WTC11 (cell line): ENCODE measurements around the gene WWOX. TPM values are rescaled to one million over a fixed set of nuclear protein-coding genes. Genes with fewer than 3 reads are reported as not detected.

ENCODE experiments used
- ATAC-seq: fragments of 200-7000 bp; cut with Tn5 transposase; 2 replicates; pipeline ENCODE4 v1.10.0; 2021; ENCODE audit warnings: mild to moderate bottlenecking, moderate library complexity
- CTCF ChIA-PET: fragments of 300-600 bp; sonication (Branson Sonifier 250); formaldehyde crosslinking; loops from one replicate; lab custom pipeline; 2021; ENCODE audit warnings: antibody characterized with exemption; lab: Charles Lee
- POLR2A ChIA-PET: fragments of 350-600 bp; sonication (Branson Sonifier 250); formaldehyde crosslinking; loops from one replicate; lab custom pipeline; 2021; ENCODE audit warnings: antibody characterized with exemption; lab: Charles Lee
- DNase-seq: peaks from one replicate; pipeline ENCODE4 v3.0.0; 2021; ENCODE audit warnings: low spot score
- H3K27ac Mint-ChIP-seq: 2 replicates; pipeline ENCODE4 v1.8.0; 2021; ENCODE audit warnings: mixed read lengths
- H3K27me3 Mint-ChIP-seq: 2 replicates; pipeline ENCODE4 v1.8.0; 2021; ENCODE audit warnings: low read depth, mild to moderate bottlenecking, moderate library complexity, mixed read lengths
- H3K36me3 Mint-ChIP-seq: 2 replicates; pipeline ENCODE4 v1.8.0; 2021; ENCODE audit warnings: mixed read lengths
- H3K4me1 Mint-ChIP-seq: 2 replicates; pipeline ENCODE4 v1.8.0; 2022; ENCODE audit warnings: mixed read lengths
- H3K4me3 Mint-ChIP-seq: 2 replicates; pipeline ENCODE4 v1.8.0; 2021; ENCODE audit warnings: mild to moderate bottlenecking, moderate library complexity, mixed read lengths
- H3K9me3 Mint-ChIP-seq: 2 replicates; pipeline ENCODE4 v1.8.0; 2021; ENCODE audit warnings: mixed read lengths
- ATF3 ChIP-seq: sonication (generic); formaldehyde crosslinking; conservative IDR thresholded peaks from 2 replicates; pipeline ENCODE4 v1.8.1; 2022; ENCODE audit warnings: mild to moderate bottlenecking, missing genetic modification reagents
- CREB1 ChIP-seq: sonication (generic); formaldehyde crosslinking; IDR thresholded peaks from 2 replicates; pipeline ENCODE4 v1.8.0; 2023; ENCODE audit warnings: mild to moderate bottlenecking, missing genetic modification reagents
- ESRRA ChIP-seq: sonication (generic); formaldehyde crosslinking; IDR thresholded peaks from 2 replicates; pipeline ENCODE4 v1.8.1; 2022; ENCODE audit warnings: mild to moderate bottlenecking, missing genetic modification reagents, borderline replicate concordance
- FOXJ3 ChIP-seq: sonication (generic); formaldehyde crosslinking; IDR thresholded peaks from 2 replicates; pipeline ENCODE4 v1.9.0; 2021; ENCODE audit warnings: missing genetic modification reagents, mild to moderate bottlenecking, borderline replicate concordance
- FOXK1 ChIP-seq: sonication (generic); formaldehyde crosslinking; IDR thresholded peaks from 2 replicates; pipeline ENCODE4 v1.8.0; 2022; ENCODE audit warnings: mild to moderate bottlenecking, moderate library complexity, missing genetic modification reagents
- MXD4 ChIP-seq: fragments of 250-450 bp; sonication (Bioruptor Pico); IDR thresholded peaks from 2 replicates; pipeline ENCODE4 v1.8.0; 2021; ENCODE audit warnings: mild to moderate bottlenecking, moderate library complexity, borderline replicate concordance
- NR3C1 ChIP-seq: sonication (generic); formaldehyde crosslinking; conservative IDR thresholded peaks from 2 replicates; pipeline ENCODE4 v1.8.1; 2023; ENCODE audit warnings: low read depth, mild to moderate bottlenecking, missing genetic modification reagents
- SMAD3 ChIP-seq: sonication (generic); formaldehyde crosslinking; IDR thresholded peaks from 2 replicates; pipeline ENCODE4 v1.8.0; 2022; ENCODE audit warnings: missing genetic modification reagents, mild to moderate bottlenecking, borderline replicate concordance
- ZBTB21 ChIP-seq: sonication (generic); formaldehyde crosslinking; IDR thresholded peaks from 2 replicates; pipeline ENCODE4 v1.8.1; 2023; ENCODE audit warnings: mild to moderate bottlenecking, missing genetic modification reagents, borderline replicate concordance
- ZMAT4 ChIP-seq: fragments of 250-450 bp; sonication (Bioruptor Pico); IDR thresholded peaks from 2 replicates; pipeline ENCODE4 v1.9.0; 2021; ENCODE audit warnings: mild to moderate bottlenecking
- ZNF219 ChIP-seq: sonication (generic); formaldehyde crosslinking; IDR thresholded peaks from 2 replicates; pipeline ENCODE4 v1.8.0; 2023; ENCODE audit warnings: missing genetic modification reagents, mild to moderate bottlenecking, borderline replicate concordance
- ZNF396 ChIP-seq: fragments of 250-450 bp; sonication (Bioruptor Pico); IDR thresholded peaks from 2 replicates; pipeline ENCODE4 v1.8.0; 2021; ENCODE audit warnings: mild to moderate bottlenecking, moderate library complexity, borderline replicate concordance
- ZNF416 ChIP-seq: fragments of 250-450 bp; sonication (Bioruptor Pico); IDR thresholded peaks from 2 replicates; pipeline ENCODE4 v1.9.0; 2021; ENCODE audit warnings: mild to moderate bottlenecking, inconsistent platforms
- ZNF423 ChIP-seq: fragments of 250-450 bp; sonication (Bioruptor Pico); IDR thresholded peaks from 2 replicates; pipeline ENCODE4 v2.1.2; 2022; ENCODE audit warnings: mild to moderate bottlenecking, moderate library complexity
- ZNF671 ChIP-seq: fragments of 250-450 bp; sonication (Bioruptor Pico); IDR thresholded peaks from 2 replicates; pipeline ENCODE4 v1.8.0; 2021; ENCODE audit warnings: mild to moderate bottlenecking
- total RNA-seq: library from RNA; stranded (reverse); gene quantifications from 3 replicates; pipeline ENCODE4 v1.2.3, GENCODE V29; 2021
- TF ChIP-seq, protein P1 (sequence below): fragments of 250-450 bp; sonication (Bioruptor Pico); IDR thresholded peaks from 2 replicates; pipeline ENCODE4 v1.9.0; 2021; ENCODE audit warnings: mild to moderate bottlenecking
- TF ChIP-seq, protein P2 (sequence below): sonication (generic); formaldehyde crosslinking; IDR thresholded peaks from 2 replicates; pipeline ENCODE4 v1.8.1; 2022; ENCODE audit warnings: missing genetic modification reagents, borderline replicate concordance
- TF ChIP-seq, protein P3 (sequence below): sonication (generic); formaldehyde crosslinking; IDR thresholded peaks from 2 replicates; pipeline ENCODE4 v1.8.1; 2022; ENCODE audit warnings: mild to moderate bottlenecking, moderate library complexity, missing genetic modification reagents

Gene WWOX
- total RNA-seq, 1 experiment from 2014 or later = 15.7 TPM

DNA sequence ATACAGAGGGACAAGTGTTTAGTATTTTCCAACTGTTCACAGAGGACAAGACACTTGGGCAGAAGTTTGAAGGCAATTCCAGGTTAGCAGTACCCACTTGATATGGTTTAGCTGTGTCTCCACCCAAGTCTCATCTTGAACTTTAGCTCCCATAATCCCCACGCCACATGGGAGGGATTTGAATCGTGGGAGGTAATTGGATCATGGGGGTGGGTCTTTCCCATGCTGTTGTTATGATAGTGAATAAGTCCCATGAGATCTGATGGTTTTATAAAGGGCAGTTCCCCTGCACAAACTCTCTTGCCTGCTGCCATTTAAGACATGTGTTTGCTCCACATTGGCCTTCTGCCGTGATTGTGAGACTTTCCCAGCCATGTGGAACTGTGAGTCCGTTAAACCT is 832.2 kb downstream of the WWOX start (continued):
- TF ChIP-seq, protein P1, sequence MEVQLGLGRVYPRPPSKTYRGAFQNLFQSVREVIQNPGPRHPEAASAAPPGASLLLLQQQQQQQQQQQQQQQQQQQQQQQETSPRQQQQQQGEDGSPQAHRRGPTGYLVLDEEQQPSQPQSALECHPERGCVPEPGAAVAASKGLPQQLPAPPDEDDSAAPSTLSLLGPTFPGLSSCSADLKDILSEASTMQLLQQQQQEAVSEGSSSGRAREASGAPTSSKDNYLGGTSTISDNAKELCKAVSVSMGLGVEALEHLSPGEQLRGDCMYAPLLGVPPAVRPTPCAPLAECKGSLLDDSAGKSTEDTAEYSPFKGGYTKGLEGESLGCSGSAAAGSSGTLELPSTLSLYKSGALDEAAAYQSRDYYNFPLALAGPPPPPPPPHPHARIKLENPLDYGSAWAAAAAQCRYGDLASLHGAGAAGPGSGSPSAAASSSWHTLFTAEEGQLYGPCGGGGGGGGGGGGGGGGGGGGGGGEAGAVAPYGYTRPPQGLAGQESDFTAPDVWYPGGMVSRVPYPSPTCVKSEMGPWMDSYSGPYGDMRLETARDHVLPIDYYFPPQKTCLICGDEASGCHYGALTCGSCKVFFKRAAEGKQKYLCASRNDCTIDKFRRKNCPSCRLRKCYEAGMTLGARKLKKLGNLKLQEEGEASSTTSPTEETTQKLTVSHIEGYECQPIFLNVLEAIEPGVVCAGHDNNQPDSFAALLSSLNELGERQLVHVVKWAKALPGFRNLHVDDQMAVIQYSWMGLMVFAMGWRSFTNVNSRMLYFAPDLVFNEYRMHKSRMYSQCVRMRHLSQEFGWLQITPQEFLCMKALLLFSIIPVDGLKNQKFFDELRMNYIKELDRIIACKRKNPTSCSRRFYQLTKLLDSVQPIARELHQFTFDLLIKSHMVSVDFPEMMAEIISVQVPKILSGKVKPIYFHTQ = no peak
- no peak for TF ChIP-seq FOXJ3 (CRISPR knock-in tag)

GRCh38 chr16:78932355-78932943 is 833.0 kb downstream of the WWOX start:
- Mint-ChIP-seq H3K36me3 (no peaks in the 10 kb centered on the region), H3K9me3 (no peaks in the 10 kb centered on the region), H3K27ac (no peak overlapping the region; the same call in 1 of the 2 replicates), H3K27me3 (no peaks in the 10 kb centered on the region), H3K4me1 (peaks cover 3% of the 10 kb centered on the region; the same call in 1 of the 2 replicates), H3K4me3 (no peak overlapping the region)
- ChIA-PET CTCF (no interaction called here), POLR2A (no interaction called here)
- TF ChIP-seq ZBTB21 (CRISPR knock-in tag) (no peak), ZNF423 (CRISPR knock-in tag) (no peak), FOXK1 (CRISPR knock-in tag) (no peak), ZNF396 (CRISPR knock-in tag) (no peak), SMAD3 (CRISPR knock-in tag) (no peak), ESRRA (CRISPR knock-in tag) (no peak), ZNF671 (CRISPR knock-in tag) (no peak), ATF3 (CRISPR knock-in tag) (no peak), MXD4 (CRISPR knock-in tag) (no peak), NR3C1 (CRISPR knock-in tag) (no peak), ZNF416 (no peak), ZMAT4 (CRISPR knock-in tag) (no peak), ZNF219 (CRISPR knock-in tag) (no peak), CREB1 (no peak)
- TF ChIP-seq, protein P2, sequence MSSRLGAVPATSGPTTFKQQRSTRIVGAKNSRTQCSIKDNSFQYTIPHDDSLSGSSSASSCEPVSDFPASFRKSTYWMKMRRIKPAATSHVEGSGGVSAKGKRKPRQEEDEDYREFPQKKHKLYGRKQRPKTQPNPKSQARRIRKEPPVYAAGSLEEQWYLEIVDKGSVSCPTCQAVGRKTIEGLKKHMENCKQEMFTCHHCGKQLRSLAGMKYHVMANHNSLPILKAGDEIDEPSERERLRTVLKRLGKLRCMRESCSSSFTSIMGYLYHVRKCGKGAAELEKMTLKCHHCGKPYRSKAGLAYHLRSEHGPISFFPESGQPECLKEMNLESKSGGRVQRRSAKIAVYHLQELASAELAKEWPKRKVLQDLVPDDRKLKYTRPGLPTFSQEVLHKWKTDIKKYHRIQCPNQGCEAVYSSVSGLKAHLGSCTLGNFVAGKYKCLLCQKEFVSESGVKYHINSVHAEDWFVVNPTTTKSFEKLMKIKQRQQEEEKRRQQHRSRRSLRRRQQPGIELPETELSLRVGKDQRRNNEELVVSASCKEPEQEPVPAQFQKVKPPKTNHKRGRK (CRISPR knock-in tag) = no peak
- TF ChIP-seq, protein P3, sequence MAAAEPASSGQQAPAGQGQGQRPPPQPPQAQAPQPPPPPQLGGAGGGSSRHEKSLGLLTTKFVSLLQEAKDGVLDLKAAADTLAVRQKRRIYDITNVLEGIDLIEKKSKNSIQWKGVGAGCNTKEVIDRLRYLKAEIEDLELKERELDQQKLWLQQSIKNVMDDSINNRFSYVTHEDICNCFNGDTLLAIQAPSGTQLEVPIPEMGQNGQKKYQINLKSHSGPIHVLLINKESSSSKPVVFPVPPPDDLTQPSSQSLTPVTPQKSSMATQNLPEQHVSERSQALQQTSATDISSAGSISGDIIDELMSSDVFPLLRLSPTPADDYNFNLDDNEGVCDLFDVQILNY (CRISPR knock-in tag) = no peak
- ATAC-seq (no peak), DNase-seq (no peak)

GRCh38 chr16:78936060-78936459 is 836.6 kb downstream of the WWOX start:
- Mint-ChIP-seq H3K27me3 (no peaks in the 10 kb centered on the region; the same call in 1 of the 2 replicates), H3K9me3 (no peaks in the 10 kb centered on the region)
- CTCF ChIA-PET = no interaction called here

More at GRCh38 chr16:78936060-78936459, 836.6 kb downstream of the WWOX start:
- H3K27ac Mint-ChIP-seq = no peak overlapping the region
- H3K36me3 Mint-ChIP-seq = no peaks in the 10 kb centered on the region
- no peak for ATAC-seq
- POLR2A ChIA-PET = no interaction called here
- TF ChIP-seq ESRRA (CRISPR knock-in tag) = no peak
- H3K4me3 Mint-ChIP-seq = no peak overlapping the region
- peaks cover 10% of the 10 kb centered on the region for H3K4me1 Mint-ChIP-seq
- no peak for DNase-seq
